GM21619 (cell line): ENCODE measurements around the gene SNAP47.

ENCODE experiments used
- ATAC-seq: cut with Tn5 transposase; IDR thresholded peaks from one replicate; pipeline ENCODE4 v1.9.1; 2021; ENCODE audit not compliant: unreplicated experiment

Gene SNAP47

GRCh38 chr1:227731696-227732585, 3.3 kb upstream of the SNAP47 start:
- no peak for ATAC-seq

- no peak for ATAC-seq
These were observed 2.5 kb upstream of the SNAP47 start for GRCh38 chr1:227732586-227733308.

- no peak for ATAC-seq
These were observed 1.9 kb upstream of the SNAP47 start for GRCh38 chr1:227733309-227733705.

GRCh38 chr1:227733751-227734545, 1.3 kb upstream of the SNAP47 start:
- no peak for ATAC-seq

- peak; percentile 6 for ATAC-seq
These were observed 734 bp upstream of the SNAP47 start for GRCh38 chr1:227734546-227734855.

GRCh38 chr1:227735539-227736285, 477 bp downstream of the SNAP47 start:
- ATAC-seq: no peak

GRCh38 chr1:227736814-227737432, 1.7 kb downstream of the SNAP47 start:
- ATAC-seq: no peak

GRCh38 chr1:227738820-227739219, 3.6 kb downstream of the SNAP47 start:
- no peak for ATAC-seq

- ATAC-seq: no peak
These were observed 4.4 kb downstream of the SNAP47 start for GRCh38 chr1:227739636-227740035.

GRCh38 chr1:227740401-227740960, 5.2 kb downstream of the SNAP47 start:
- ATAC-seq: no peak

GRCh38 chr1:227741166-227741870, 6.1 kb downstream of the SNAP47 start:
- no peak for ATAC-seq

- ATAC-seq: no peak
These were observed 7.8 kb downstream of the SNAP47 start for GRCh38 chr1:227742738-227743715.

- ATAC-seq: no peak
These were observed 9.4 kb downstream of the SNAP47 start for GRCh38 chr1:227744668-227745067.

GRCh38 chr1:227745568-227746265, 10.5 kb downstream of the SNAP47 start:
- no peak for ATAC-seq

GRCh38 chr1:227746676-227747075, 11.4 kb downstream of the SNAP47 start:
- no peak for ATAC-seq

GRCh38 chr1:227747382-227747781, 12.1 kb downstream of the SNAP47 start:
- ATAC-seq: no peak

- no peak for ATAC-seq
These were observed 12.8 kb downstream of the SNAP47 start for GRCh38 chr1:227747948-227748495.
